HG03159 (cell line): Measurements from ENCODE around the gene CDK5R2.
"Not testable (repeated sequence)": the region's sequence is repeated elsewhere in the genome, so short reads cannot be mapped to it uniquely, and the experiment has no call there.

Experiments
- ATAC-seq: cut with Tn5 transposase; IDR thresholded peaks from one replicate; pipeline ENCODE4 v1.9.1; 2021; ENCODE audit warnings: mild to moderate bottlenecking, moderate library complexity; ENCODE audit not compliant: unreplicated experiment

Gene CDK5R2

DNA sequence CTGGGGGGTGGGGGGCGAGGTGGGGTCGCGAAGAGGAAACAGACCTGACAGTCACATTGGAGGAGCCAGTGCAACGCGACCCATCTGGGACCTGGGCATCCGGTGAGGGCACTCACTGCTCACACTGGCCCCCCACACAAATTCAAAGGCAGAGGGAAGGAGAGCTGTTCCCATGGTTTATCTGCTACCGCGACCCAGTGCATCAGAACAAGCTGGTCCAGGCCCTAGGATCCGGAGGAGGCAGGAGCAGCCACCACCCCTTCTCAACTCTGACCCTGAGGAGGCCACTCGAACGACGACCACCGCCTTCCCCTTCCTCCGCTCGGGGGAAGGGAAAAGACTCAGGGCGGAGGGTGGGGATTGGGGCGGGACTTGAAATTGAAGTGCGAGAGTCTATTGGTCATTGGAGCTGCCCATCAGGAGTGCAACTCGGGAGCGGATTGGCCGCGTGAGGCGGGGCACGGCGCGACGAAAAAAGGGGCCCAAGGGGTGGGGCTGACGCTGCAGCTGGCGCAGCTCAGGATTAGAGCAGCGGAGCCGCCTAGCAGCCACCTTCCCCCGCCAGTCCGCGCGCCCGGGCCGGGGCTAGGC lies at the start of gene CDK5R2:
Gene CDK5R2, plus strand, starts transcription at position 526 of the 591 bp plus-strand sequence. CDS start 155 bp downstream, outside the sequence.
- ATAC-seq, result peak; percentile 90

DNA sequence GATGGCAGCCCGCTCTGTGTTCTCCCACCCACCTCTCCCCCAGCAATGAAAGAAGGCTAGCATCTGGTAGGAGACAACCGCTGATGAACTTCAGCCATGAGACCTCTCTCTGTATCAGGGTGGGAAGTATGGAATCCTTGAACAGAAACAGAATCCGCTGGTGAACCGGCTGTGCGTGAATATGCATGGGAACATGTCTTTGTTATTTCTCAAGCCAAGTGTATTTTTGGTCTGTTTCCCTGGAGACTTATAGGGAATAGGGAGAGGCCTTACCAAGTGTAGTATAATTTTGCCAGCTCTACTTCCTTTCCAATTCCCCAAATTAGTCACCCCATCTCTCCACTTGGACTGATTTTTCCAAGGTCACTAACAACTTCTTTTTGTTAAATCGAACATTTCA lies 48.7 kb upstream of the CDK5R2 start:
- no peak for ATAC-seq

DNA sequence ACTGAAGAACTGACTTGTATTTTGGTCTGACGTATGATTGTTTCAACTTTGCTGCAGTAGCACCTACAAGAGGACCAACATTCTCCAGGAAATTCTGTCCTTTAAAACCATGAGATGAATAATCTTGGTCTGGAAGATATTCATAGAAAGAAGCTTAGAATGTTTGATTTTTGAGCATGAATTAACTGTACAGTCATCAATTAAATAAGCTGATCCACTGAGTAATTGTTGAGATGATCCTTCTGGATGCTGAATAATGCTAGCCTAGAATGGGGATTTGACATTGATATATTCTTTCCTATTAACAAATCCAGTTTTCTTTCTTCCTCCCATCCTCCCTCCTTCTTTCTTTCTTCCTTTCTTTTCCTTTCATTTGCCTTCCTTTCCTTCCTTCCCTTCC lies 39.0 kb upstream of the CDK5R2 start:
- no peak for ATAC-seq

- ATAC-seq, result no peak
Observed at GRCh38 chr2:218924757-218925156, 34.7 kb upstream of the CDK5R2 start.

DNA sequence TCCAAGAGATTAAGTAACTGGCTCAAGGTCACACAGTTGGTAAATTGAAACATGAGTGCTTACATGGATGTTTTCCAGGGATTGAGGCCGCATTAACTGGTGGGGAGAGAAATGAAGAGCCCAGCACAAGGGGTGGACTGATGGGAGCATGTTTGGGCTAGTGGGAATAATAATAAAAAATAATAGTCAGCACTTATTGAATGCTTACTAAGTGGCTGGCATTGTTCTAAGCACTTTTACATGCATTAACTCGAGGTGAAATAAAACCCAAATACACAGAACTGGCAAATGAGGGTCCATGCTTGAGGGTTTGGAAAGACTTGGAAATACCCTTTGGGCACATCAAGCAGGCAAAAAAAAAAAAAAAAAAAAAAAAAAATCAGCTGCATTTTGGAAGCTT lies 34.0 kb upstream of the CDK5R2 start:
- ATAC-seq, result no peak

DNA sequence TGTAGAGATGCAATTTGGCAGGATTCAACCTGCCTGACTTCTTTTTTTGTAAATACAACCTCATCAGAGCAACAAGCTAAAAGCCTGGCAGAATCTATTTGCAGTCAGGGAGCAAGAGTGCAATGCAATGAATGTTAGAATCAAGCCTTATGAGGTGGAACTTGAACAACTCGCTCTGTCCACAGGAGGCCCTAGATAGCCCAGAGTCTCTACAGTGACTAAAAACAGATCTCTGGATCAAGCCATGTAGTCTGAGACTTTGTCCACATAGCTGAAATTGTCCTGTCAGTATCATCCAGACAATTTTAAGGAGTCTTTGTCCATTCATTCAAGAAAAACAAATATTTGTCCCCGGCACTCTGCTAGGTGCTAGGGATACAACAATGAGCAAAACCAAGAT lies 32.0 kb upstream of the CDK5R2 start:
- no peak for ATAC-seq

DNA sequence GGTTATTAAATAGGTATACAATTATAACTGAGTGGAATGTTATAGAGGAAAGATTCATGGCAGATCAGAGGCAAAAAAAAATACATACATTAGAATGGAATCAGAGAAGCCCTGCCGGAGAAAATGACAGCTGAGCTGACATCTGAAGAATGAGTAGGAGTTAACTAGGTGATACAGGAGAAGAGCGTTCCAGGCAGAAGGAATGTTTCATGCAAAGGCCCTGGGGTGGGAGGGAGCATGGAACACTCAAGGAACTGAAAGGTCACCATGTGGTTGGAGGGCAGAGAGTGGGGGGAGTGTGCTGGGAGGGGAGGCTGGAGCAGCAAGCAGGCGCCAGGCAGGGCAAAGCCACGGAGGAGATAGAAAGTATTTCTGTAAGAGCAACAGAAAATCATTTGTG lies 31.6 kb upstream of the CDK5R2 start:
- ATAC-seq, result no peak

GRCh38 chr2:218930488-218930887 lies 29.0 kb upstream of the CDK5R2 start:
- ATAC-seq, result not testable (repeated sequence)

DNA sequence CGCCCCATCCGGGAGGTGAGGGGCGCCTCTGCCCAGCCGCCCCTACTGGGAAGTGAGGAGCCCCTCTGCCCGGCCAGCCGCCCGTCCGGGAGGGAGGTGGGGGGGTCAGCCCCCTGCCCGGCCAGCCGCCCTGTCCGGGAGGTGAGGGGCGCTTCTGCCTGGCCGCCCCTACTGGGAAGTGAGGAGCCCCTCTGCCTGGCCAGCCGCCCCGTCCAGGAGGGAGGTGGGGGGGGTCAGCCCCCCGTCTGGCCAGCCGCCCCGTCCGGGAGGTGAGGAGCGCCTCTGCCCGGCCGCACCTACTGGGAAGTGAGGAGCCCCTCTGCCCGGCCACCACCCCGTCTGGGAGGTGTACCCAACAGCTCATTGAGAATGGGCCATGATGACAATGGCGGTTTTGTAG lies 27.7 kb upstream of the CDK5R2 start:
- ATAC-seq, result not testable (repeated sequence)

- no peak for ATAC-seq
Observed at GRCh38 chr2:218944759-218945404, 14.6 kb upstream of the CDK5R2 start.

DNA sequence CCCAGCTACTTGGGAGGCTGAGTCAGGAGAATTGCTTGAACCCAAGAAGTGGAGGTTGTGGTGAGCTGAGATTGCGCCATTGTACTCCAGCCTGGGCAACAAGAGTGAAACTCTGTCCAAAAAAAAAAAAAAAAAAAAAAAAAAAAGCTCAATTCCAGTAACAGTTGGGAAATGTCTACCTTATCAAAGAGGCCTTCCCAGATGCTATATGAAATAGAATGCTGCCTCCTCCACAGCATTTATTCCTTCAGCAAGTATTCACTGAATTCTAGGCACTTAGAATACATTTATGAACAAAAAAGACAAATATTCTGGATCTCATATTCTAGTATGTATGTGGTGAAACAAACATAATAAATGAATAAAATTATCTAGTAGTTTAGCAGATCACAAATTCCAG lies 12.8 kb upstream of the CDK5R2 start:
- ATAC-seq, result no peak

DNA sequence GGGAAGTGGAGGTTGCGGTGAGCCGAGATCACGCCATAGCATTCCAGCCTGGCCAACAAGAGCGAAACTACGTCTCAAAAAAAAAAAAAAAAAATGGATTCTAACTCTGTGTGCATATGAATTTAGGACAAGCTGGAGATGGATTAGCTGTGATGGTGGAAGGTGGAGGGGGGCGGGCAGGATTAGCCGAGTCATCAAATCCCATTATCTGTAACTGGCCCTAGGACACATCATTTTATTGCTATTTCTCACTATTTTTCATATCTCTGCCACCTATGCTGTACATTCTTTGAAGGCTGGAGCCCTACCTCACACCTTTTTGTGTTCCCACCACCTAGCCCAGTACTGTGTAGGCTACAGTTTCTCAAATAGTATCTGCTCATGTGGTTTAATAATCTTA lies 7.3 kb upstream of the CDK5R2 start:
- ATAC-seq, result no peak

DNA sequence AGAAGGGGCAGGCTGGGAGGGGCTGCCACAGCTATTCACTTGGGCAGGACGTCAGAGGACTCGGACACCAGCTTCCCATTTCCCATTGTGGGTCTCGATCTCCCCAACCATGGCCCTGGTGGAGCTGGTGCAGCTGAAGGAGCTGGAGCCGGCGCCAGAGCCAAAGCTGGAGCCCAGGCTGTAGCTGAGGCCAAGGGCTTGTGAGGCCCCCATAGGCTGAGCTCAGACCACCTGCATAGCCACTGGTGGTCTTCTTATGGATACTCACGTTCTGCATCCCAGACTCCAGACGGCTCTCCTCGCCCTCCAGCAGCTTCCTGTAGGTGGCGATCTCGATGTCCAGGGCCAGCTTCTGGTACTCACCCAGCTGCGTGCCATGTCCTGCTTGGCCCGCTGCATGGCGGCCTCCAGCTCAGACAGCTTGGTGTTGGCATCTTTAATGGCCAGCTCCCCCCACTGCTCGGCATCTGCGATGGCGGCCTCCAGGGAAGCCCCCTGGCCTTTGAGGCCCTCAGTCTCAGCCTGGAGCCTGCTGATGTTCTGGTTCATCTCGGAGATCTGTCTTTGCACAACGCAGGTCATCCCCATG lies 6.0 kb upstream of the CDK5R2 start:
- ATAC-seq, result no peak

GRCh38 chr2:218954541-218955300 lies 4.7 kb upstream of the CDK5R2 start:
- no peak for ATAC-seq

- ATAC-seq, result no peak
Observed at GRCh38 chr2:218956039-218956438, 3.4 kb upstream of the CDK5R2 start.

DNA sequence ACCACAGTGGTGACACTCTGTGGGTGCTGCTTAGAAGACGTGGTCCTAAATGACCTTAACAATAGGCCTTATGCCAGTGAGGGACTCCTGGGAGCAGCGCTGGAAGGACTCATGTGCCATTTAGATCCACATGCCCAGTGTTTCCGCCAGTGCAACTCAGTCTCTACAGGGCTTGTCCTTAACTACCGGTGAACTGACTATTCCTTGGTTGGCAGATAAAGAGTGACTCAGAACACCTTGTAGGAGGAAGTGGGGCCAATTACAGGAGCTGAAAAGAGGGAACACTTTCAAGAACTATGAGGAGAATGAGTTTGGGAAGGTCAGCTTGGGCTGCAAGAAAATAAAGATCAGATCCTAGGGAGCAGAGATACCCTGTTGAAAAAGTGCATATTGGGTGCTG lies 1.8 kb upstream of the CDK5R2 start:
- no peak for ATAC-seq

DNA sequence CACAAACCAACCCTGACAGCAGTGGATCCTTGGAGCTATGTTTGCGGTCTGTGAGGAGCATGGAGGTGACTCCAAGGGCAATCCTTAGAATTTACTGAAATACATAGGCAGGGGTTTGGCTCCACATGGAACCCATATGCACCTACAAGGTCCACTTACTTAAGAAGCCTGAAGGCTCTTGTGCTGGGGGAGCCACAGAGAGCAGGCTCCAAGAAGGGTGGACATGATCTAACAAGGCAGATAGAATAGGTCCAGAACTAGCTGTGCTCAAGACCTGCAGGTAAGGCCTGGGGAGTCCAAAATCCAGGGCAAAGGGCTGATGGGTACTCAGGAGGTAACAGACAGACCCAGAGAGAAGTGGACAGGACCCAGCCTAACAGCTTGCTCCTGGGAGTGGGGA lies 1.2 kb upstream of the CDK5R2 start:
- no peak for ATAC-seq

- no peak for ATAC-seq
Observed at GRCh38 chr2:218959761-218960308, 369 bp downstream of the CDK5R2 start.

DNA sequence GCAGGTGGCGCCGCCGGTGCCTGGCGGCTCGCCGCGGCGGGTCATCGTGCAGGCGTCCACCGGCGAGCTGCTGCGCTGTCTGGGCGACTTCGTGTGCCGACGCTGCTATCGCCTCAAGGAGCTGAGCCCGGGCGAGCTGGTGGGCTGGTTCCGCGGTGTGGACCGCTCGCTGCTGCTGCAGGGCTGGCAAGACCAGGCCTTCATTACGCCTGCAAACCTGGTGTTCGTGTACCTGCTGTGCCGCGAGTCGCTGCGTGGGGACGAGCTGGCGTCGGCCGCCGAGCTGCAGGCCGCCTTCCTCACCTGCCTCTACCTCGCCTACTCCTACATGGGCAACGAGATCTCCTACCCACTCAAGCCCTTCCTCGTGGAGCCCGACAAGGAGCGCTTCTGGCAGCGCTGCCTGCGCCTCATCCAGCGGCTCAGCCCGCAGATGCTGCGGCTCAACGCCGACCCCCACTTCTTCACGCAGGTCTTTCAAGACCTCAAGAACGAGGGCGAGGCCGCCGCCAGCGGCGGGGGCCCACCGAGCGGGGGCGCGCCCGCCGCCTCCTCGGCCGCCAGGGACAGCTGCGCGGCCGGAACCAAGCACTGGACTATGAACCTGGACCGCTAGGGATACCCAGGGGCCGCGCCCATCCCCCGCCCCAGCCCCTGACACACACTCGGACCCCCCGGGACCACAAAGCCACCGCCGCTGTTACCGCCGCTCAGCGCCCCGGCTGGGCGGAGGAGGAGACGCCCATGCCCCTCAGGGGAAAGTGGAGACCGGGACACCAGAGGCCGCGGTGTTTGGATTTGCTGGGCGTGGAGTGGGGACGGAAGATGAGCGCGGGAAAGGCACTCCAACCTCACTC lies 1.1 kb downstream of the CDK5R2 start:
- ATAC-seq, result no peak

- no peak for ATAC-seq
Observed at GRCh38 chr2:218961229-218961628, 1.8 kb downstream of the CDK5R2 start.
